ENCODE measurements around the gene LLPH. TPM values are rescaled to one million over a fixed set of nuclear protein-coding genes. Genes with fewer than 3 reads are reported as not detected.

LLPH gene
- polyA plus RNA-seq, 1 experiment, result 25.7 TPM

DNA sequence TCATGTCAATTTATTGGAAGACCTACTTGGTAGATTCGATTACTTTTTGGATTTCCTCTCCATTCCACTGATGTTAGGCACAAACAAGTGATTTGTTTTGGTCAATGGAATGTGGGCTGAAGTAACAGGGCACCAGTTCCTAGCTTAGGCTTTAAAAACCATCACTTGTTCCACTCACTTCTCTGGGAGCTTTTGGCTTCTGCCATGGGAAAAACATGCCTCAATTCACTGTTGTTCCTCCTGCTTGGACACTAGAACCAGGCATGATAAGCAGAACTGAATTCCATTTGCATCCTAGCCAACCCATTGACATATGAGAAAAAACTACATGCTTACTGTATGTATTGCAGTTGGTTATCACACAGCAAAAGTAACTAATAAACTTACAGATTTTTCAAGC lies 47.8 kb downstream of the LLPH start:
- TF ChIP-seq, protein P1, sequence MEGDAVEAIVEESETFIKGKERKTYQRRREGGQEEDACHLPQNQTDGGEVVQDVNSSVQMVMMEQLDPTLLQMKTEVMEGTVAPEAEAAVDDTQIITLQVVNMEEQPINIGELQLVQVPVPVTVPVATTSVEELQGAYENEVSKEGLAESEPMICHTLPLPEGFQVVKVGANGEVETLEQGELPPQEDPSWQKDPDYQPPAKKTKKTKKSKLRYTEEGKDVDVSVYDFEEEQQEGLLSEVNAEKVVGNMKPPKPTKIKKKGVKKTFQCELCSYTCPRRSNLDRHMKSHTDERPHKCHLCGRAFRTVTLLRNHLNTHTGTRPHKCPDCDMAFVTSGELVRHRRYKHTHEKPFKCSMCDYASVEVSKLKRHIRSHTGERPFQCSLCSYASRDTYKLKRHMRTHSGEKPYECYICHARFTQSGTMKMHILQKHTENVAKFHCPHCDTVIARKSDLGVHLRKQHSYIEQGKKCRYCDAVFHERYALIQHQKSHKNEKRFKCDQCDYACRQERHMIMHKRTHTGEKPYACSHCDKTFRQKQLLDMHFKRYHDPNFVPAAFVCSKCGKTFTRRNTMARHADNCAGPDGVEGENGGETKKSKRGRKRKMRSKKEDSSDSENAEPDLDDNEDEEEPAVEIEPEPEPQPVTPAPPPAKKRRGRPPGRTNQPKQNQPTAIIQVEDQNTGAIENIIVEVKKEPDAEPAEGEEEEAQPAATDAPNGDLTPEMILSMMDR (IDR thresholded peaks at IDR 0.05; ENCODE audit: low read depth, low read length), result no peak

DNA sequence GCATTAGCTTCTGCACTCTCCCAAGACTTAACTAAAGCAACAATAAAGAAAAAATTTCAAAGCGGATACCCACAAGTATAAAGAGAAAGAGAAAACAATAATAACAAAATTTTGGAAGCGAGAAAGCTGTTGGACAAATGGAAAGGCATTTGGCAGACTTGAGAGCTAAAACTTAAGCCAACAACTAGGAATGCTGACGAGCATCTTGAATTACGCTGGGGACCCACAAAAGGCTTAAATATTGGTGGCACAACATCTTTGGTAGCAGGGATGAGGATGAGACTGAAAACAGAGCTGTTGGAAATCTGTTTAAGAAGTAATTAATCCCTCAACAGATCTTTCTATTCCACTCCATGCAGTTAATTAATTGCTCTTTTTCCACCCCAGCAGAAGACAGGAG lies 49.8 kb downstream of the LLPH start:
- no peak overlapping the region for H3K27ac ChIP-seq (ENCODE audit: low read depth, low read length)
- ChIA-PET CTCF (no interaction called here), POLR2A (no interaction called here)
- H3K9me3 ChIP-seq (ENCODE audit: control insufficient read depth, insufficient read depth, low read length), result no peaks in the 10 kb centered on the region
- no peak overlapping the region for H3K4me3 ChIP-seq (ENCODE audit: low read depth, low read length)
- no peak for DNase-seq (ENCODE audit: low read depth, low spot score)
- no peaks in the 10 kb centered on the region for H3K27me3 ChIP-seq (ENCODE audit: control insufficient read depth, insufficient read depth, low read length)
- TF ChIP-seq, protein P1 (IDR thresholded peaks at IDR 0.05; ENCODE audit: low read depth, low read length), result no peak

More for the DNA sequence above, 47.8 kb downstream of the LLPH start:
- ChIA-PET CTCF (no interaction called here), POLR2A (no interaction called here)
- no peak for DNase-seq (ENCODE audit: low read depth, low spot score)
- H3K4me3 ChIP-seq (ENCODE audit: low read depth, low read length), result no peak overlapping the region
- H3K27ac ChIP-seq (ENCODE audit: low read depth, low read length), result no peak overlapping the region
- no peaks in the 10 kb centered on the region for H3K27me3 ChIP-seq (ENCODE audit: control insufficient read depth, insufficient read depth, low read length)
- H3K9me3 ChIP-seq (ENCODE audit: control insufficient read depth, insufficient read depth, low read length), result no peaks in the 10 kb centered on the region

DNA sequence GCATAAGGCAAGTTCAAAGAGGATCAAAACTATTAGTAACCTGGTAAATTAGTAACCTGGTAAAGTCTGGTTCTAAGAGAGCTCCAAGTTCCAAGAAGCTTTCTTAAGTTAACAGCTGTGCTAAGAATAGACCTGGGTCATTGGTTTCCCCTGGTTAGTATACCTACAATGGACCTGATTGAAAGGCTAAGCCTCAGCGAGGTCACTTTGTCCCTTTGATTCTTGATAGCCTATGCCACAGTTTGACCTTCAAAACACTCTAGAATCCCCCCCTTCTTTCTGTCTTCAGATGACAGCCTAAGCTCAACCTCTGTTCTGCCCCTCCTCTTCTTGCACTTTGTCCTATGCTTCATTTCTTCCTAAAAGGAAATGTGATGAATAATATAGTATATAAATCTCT lies 53.0 kb downstream of the LLPH start:
- Histone ChIP-seq H3K27me3 (ENCODE audit: control insufficient read depth, insufficient read depth, low read length) (no peaks in the 10 kb centered on the region), H3K4me3 (ENCODE audit: low read depth, low read length) (no peak overlapping the region), H3K9me3 (ENCODE audit: control insufficient read depth, insufficient read depth, low read length) (no peaks in the 10 kb centered on the region; the same call in 1 of the 2 replicates), H3K27ac (ENCODE audit: low read depth, low read length) (no peak overlapping the region)
- TF ChIP-seq, protein P1 (IDR thresholded peaks at IDR 0.05; ENCODE audit: low read depth, low read length), result no peak
- ChIA-PET CTCF (interaction anchor here (1.6 kb wide), 1 partner anchor 10 kb away, joined by 6 read pairs; no protein-coding TSS in a partner anchor), POLR2A (no interaction called here)
- no peak for DNase-seq (ENCODE audit: low read depth, low spot score)

DNA sequence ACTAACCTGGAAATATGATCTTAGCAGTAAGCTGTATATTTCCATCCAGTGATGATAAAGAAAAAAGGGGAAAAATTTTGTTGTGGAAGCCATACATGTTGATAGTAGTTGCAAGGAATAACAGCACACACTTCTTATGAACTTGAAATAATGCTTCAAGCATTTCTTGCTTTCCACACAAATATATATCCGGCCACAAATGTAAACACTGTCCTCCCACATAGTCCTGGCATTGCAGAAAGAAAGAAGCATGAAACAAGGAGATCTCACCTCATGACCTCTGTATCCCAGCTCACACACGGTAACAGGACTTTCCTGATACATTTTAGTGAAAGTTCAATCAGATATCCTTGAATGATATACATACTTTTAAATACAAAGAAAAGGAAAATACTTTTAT lies 56.0 kb downstream of the LLPH start:
- no peak overlapping the region for H3K27ac ChIP-seq (ENCODE audit: low read depth, low read length)
- TF ChIP-seq, protein P1 (IDR thresholded peaks at IDR 0.05; ENCODE audit: low read depth, low read length), result no peak
- peak; percentile 57 for DNase-seq (ENCODE audit: low read depth, low spot score)
- H3K9me3 ChIP-seq (ENCODE audit: control insufficient read depth, insufficient read depth, low read length), result no peaks in the 10 kb centered on the region; the same call in 1 of the 2 replicates
- POLR2A ChIA-PET, result no interaction called here
- H3K27me3 ChIP-seq (ENCODE audit: control insufficient read depth, insufficient read depth, low read length), result peaks cover 7% of the 10 kb centered on the region
- H3K4me3 ChIP-seq (ENCODE audit: low read depth, low read length), result no peak overlapping the region
- CTCF ChIA-PET, result interaction anchor here (0.9 kb wide), 1 partner anchor 9 kb away, joined by 3 read pairs; no protein-coding TSS in a partner anchor

DNA sequence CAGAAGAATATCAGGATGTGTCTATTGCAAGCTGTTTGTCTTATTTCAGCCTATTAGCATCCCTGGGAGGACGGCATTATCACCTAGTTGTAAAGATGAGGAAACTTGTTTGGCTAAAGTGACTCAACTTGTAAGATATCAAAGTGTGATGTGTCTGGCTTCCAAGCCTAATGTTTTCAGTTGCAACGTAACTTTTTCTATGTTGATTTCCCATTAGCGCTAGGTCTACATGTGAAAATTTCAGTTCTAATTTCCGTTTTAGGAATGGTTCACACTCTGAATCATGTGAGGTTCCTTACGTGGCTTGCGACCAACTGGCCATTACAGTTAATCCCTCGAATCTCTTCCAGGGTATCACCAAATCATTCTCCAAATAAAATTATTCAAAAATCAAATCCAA lies 58.0 kb downstream of the LLPH start:
- TF ChIP-seq, protein P1 (IDR thresholded peaks at IDR 0.05; ENCODE audit: low read depth, low read length), result no peak
- Histone ChIP-seq H3K27me3 (ENCODE audit: control insufficient read depth, insufficient read depth, low read length) (peaks cover 7% of the 10 kb centered on the region), H3K27ac (ENCODE audit: low read depth, low read length) (no peak overlapping the region), H3K9me3 (ENCODE audit: control insufficient read depth, insufficient read depth, low read length) (no peaks in the 10 kb centered on the region; the same call in 1 of the 2 replicates), H3K4me3 (ENCODE audit: low read depth, low read length) (no peak overlapping the region)
- no peak for DNase-seq (ENCODE audit: low read depth, low spot score)
- ChIA-PET CTCF (no interaction called here), POLR2A (no interaction called here)

Data from AG04450 (cell line).